Astrocyte (in vitro differentiated cells and primary cell): ENCODE measurements around the gene APBA2. TPM values are rescaled to one million over a fixed set of nuclear protein-coding genes. Genes with fewer than 3 reads are reported as not detected.

Source experiments
- DNase-seq: peaks from one replicate; pipeline ENCODE4 v3.0.0-alpha.2; 2010; ENCODE audit warnings: low read depth
- FAIRE-seq: peaks from 2 replicates; lab custom pipeline; 2011; peaks lifted over from hg19 to GRCh38; lab: Jason Lieb, UNC
- H2AFZ ChIP-seq: 2 replicates; pipeline ENCODE4 v1.6.0; 2012; ENCODE audit warnings: low read depth, low read length, inconsistent platforms
- H3K27ac ChIP-seq: 2 replicates; pipeline ENCODE4 v1.5.1; 2011; ENCODE audit warnings: low read depth, low read length, inconsistent platforms
- H3K27me3 ChIP-seq: 2 replicates; pipeline ENCODE4 v1.6.0; 2011; ENCODE audit warnings: low read length, inconsistent platforms; ENCODE audit not compliant: insufficient read depth
- H3K36me3 ChIP-seq: 2 replicates; pipeline ENCODE4 v1.5.1; 2011; ENCODE audit warnings: low read length, inconsistent platforms; ENCODE audit not compliant: insufficient read depth
- H3K4me1 ChIP-seq: 2 replicates; pipeline ENCODE4 v1.5.1; 2011; ENCODE audit warnings: low read length, inconsistent platforms; ENCODE audit not compliant: insufficient read depth
- H3K4me2 ChIP-seq: 2 replicates; pipeline ENCODE4 v1.6.0; 2012; ENCODE audit warnings: low read length, inconsistent platforms
- H3K4me3 ChIP-seq: 2 replicates; pipeline ENCODE4 v1.5.1; 2011; ENCODE audit warnings: low read depth, mild to moderate bottlenecking, low read length, inconsistent platforms; ENCODE audit not compliant: insufficient read depth
- H3K79me2 ChIP-seq: 2 replicates; pipeline ENCODE4 v1.6.0; 2012; ENCODE audit warnings: mild to moderate bottlenecking, low read length, inconsistent platforms; ENCODE audit not compliant: insufficient read depth
- H3K9ac ChIP-seq: 2 replicates; pipeline ENCODE4 v1.6.0; 2012; ENCODE audit warnings: mild to moderate bottlenecking, low read length, inconsistent platforms
- H3K9me3 ChIP-seq: 2 replicates; pipeline ENCODE4 v1.5.1; 2012; ENCODE audit warnings: low read depth, mild to moderate bottlenecking, low read length, inconsistent platforms; ENCODE audit not compliant: insufficient read depth
- H4K20me1 ChIP-seq: 2 replicates; pipeline ENCODE4 v1.6.0; 2012; ENCODE audit warnings: low read length, inconsistent platforms; ENCODE audit not compliant: insufficient read depth
- H3K27ac Mint-ChIP-seq: one replicate; pipeline ENCODE4 v1.8.0; 2021; ENCODE audit warnings: mild to moderate bottlenecking, mixed read lengths; ENCODE audit not compliant: unreplicated experiment
- H3K27me3 Mint-ChIP-seq: one replicate; pipeline ENCODE4 v1.8.0; 2021; ENCODE audit warnings: low read depth, mixed read lengths; ENCODE audit not compliant: unreplicated experiment
- H3K36me3 Mint-ChIP-seq: one replicate; pipeline ENCODE4 v1.8.0; 2021; ENCODE audit warnings: low read depth, mixed read lengths; ENCODE audit not compliant: unreplicated experiment
- H3K4me1 Mint-ChIP-seq: one replicate; pipeline ENCODE4 v1.8.0; 2021; ENCODE audit warnings: low read depth, mixed read lengths; ENCODE audit not compliant: unreplicated experiment
- H3K4me3 Mint-ChIP-seq: one replicate; pipeline ENCODE4 v1.8.0; 2021; ENCODE audit warnings: mild to moderate bottlenecking, moderate library complexity, mixed read lengths; ENCODE audit not compliant: unreplicated experiment
- H3K9me3 Mint-ChIP-seq: one replicate; pipeline ENCODE4 v1.8.0; 2021; ENCODE audit warnings: mild to moderate bottlenecking, mixed read lengths; ENCODE audit not compliant: unreplicated experiment
- EZH2 ChIP-seq: IDR thresholded peaks from 2 replicates; pipeline ENCODE4 v1.6.1; 2012; ENCODE audit warnings: mild to moderate bottlenecking, low read length, inconsistent platforms; ENCODE audit not compliant: insufficient read depth
- total RNA-seq: library from RNA; stranded (reverse); gene quantifications from 2 replicates; pipeline ENCODE4 v1.2.1, GENCODE V29; 2021
- TF ChIP-seq, protein P1 (sequence below): IDR thresholded peaks from 2 replicates; pipeline ENCODE4 v1.5.1; 2011; ENCODE audit warnings: low read depth, mild to moderate bottlenecking, inconsistent platforms, low read length, moderate library complexity; ENCODE audit not compliant: insufficient read depth

APBA2 gene
- total RNA-seq, 1 donor from 2014 or later, result 15.2 TPM

DNA sequence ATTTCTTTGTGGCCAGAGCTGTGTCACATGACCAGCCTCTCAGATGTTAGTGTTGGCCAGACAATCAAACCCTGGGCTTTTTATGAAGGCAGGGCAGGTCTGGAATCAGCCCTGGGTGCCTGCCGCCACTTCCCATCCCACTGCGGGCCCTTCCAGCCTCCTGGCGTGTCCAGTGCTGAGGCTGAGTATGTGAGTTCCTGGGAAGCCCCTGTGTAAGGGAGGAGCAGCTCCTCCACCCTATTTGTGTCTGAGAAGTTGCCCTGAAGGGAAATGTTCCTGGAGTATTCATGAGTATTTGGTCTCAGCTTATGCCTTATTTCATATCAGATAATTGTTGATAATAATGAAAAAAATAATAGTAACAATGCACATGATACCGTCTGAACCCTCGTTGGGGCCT lies 193.7 kb downstream of the APBA2 start:
- H3K9ac ChIP-seq, result no peak overlapping the region
- H3K27me3 ChIP-seq, result no peaks in the 10 kb centered on the region
- H3K79me2 ChIP-seq, result no peaks in the 10 kb centered on the region
- Mint-ChIP-seq H3K4me1 (peaks cover 2% of the 10 kb centered on the region), H3K9me3 (no peaks in the 10 kb centered on the region), H3K4me3 (no peak overlapping the region), H3K36me3 (peaks cover 3% of the 10 kb centered on the region), H3K27ac (no peak overlapping the region), H3K27me3 (no peaks in the 10 kb centered on the region)
- H4K20me1 ChIP-seq, result no peaks in the 10 kb centered on the region
- no peaks in the 10 kb centered on the region for H3K36me3 ChIP-seq
- no peaks in the 10 kb centered on the region for H3K9me3 ChIP-seq
- H3K4me2 ChIP-seq, result no peak overlapping the region
- DNase-seq (no peak), FAIRE-seq (no peak)
- H3K27ac ChIP-seq, result no peak overlapping the region
- TF ChIP-seq EZH2, result no peak
- TF ChIP-seq, protein P1, sequence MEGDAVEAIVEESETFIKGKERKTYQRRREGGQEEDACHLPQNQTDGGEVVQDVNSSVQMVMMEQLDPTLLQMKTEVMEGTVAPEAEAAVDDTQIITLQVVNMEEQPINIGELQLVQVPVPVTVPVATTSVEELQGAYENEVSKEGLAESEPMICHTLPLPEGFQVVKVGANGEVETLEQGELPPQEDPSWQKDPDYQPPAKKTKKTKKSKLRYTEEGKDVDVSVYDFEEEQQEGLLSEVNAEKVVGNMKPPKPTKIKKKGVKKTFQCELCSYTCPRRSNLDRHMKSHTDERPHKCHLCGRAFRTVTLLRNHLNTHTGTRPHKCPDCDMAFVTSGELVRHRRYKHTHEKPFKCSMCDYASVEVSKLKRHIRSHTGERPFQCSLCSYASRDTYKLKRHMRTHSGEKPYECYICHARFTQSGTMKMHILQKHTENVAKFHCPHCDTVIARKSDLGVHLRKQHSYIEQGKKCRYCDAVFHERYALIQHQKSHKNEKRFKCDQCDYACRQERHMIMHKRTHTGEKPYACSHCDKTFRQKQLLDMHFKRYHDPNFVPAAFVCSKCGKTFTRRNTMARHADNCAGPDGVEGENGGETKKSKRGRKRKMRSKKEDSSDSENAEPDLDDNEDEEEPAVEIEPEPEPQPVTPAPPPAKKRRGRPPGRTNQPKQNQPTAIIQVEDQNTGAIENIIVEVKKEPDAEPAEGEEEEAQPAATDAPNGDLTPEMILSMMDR, result no peak
- H2AFZ ChIP-seq, result no peak overlapping the region
- no peaks in the 10 kb centered on the region for H3K4me1 ChIP-seq
- H3K4me3 ChIP-seq, result no peak overlapping the region

DNA sequence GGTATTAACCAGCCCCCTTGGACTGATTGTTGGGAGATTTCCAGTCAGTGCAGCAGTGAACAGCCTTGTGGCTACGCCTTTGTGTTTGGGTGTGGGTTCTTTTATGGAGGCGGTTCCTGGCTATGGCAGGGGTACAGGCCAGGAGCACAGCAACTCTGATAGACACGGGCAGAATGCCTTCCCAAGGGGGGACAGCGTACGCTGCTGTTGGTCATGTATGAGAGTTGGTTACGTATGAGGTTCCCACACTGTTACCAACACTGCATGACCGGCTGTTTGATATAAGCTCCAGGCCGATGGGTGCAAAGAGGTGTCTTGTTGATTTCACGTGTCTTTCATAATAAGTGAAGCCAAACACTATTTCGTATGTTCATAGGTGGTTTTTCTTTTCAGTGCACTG lies 196.0 kb downstream of the APBA2 start:
- FAIRE-seq (no peak), DNase-seq (no peak)
- Histone ChIP-seq H3K4me2 (no peak overlapping the region), H3K4me3 (no peak overlapping the region), H3K27ac (no peak overlapping the region), H3K79me2 (no peaks in the 10 kb centered on the region), H3K9me3 (no peaks in the 10 kb centered on the region), H3K9ac (no peak overlapping the region), H3K36me3 (no peaks in the 10 kb centered on the region), H2AFZ (no peak overlapping the region), H3K4me1 (no peaks in the 10 kb centered on the region), H4K20me1 (no peaks in the 10 kb centered on the region), H3K27me3 (no peaks in the 10 kb centered on the region)
- Mint-ChIP-seq H3K4me1 (peaks cover 2% of the 10 kb centered on the region), H3K36me3 (peaks cover 3% of the 10 kb centered on the region), H3K27me3 (no peaks in the 10 kb centered on the region), H3K27ac (no peak overlapping the region), H3K9me3 (peaks cover 5% of the 10 kb centered on the region), H3K4me3 (no peak overlapping the region)
- no peak for TF ChIP-seq EZH2
- TF ChIP-seq, protein P1, result no peak

DNA sequence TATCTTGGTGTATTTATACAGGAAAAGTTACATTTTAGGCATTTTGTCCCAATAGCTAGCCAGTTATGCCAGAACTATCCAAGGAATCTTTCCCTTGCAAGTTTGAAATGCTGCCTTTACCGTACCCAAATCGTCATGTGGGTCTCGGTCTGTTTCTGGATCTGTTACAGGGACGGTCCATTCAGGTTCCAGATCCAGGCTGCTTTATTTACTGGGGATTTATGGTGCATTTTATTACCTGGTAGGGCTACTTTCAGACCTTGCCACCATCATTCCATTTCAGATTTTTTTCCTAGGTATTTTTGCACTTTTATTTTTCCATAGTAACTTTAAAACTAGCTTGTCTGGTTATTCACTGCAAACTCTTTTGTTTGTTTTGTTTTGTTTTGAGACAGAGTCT lies 197.4 kb downstream of the APBA2 start:
- Mint-ChIP-seq H3K4me1 (peaks cover 2% of the 10 kb centered on the region), H3K9me3 (peaks cover 5% of the 10 kb centered on the region), H3K4me3 (no peak overlapping the region), H3K27ac (no peak overlapping the region), H3K27me3 (peaks cover 3% of the 10 kb centered on the region), H3K36me3 (peaks cover 3% of the 10 kb centered on the region)
- DNase-seq, result no peak
- TF ChIP-seq, protein P1, result no peak
- no peak for TF ChIP-seq EZH2
- Histone ChIP-seq H3K27me3 (no peaks in the 10 kb centered on the region), H3K27ac (no peak overlapping the region), H4K20me1 (no peaks in the 10 kb centered on the region), H3K4me3 (no peak overlapping the region), H3K9me3 (no peaks in the 10 kb centered on the region), H3K9ac (no peak overlapping the region), H3K4me2 (no peak overlapping the region), H3K4me1 (no peaks in the 10 kb centered on the region), H2AFZ (no peak overlapping the region), H3K36me3 (no peaks in the 10 kb centered on the region), H3K79me2 (no peaks in the 10 kb centered on the region)
- no peak for FAIRE-seq
